GM12878 (cell line): ENCODE measurements around the gene DDAH1. TPM values are rescaled to one million over a fixed set of nuclear protein-coding genes. Genes with fewer than 3 reads are reported as not detected.

Experiments
- ATAC-seq: fragments of 200-7000 bp; cut with Tn5 transposase; 3 replicates; pipeline ENCODE4 v1.9.1; 2020; ENCODE audit warnings: mild to moderate bottlenecking, moderate library complexity
- BruUV-seq: library from RNA; stranded (reverse); fragments of 400-500 nt; replicated peaks from 2 replicates; lab custom pipeline; 2021; lab: Mats Ljungman, UMichigan
- CTCF ChIA-PET: fragments of 300-600 bp; sonication (Branson Sonifier 250); formaldehyde crosslinking; extraction: SDS; loops from one replicate; lab custom pipeline; 2021; ENCODE audit warnings: inconsistent platforms; lab: Yijun Ruan, JAX
- POLR2A ChIA-PET: fragments of 350-600 bp; formaldehyde crosslinking; extraction: SDS; loops from one replicate; lab custom pipeline; 2021; ENCODE audit warnings: inconsistent platforms; lab: Charles Lee
- RAD21 ChIA-PET: fragments of 300-600 bp; sonication (Branson Sonifier 250); formaldehyde crosslinking; loops from one replicate; lab custom pipeline; 2023; ENCODE audit warnings: antibody characterized with exemption; ENCODE audit not compliant: unreplicated experiment; lab: Charles Lee
- SMC1A ChIA-PET: fragments of 300-600 bp; sonication (Branson Sonifier 250); formaldehyde crosslinking; loops from one replicate; lab custom pipeline; 2023; ENCODE audit not compliant: unreplicated experiment, uncharacterized antibody; lab: Charles Lee
- DNase-seq: peaks from one replicate; pipeline ENCODE4 v3.0.0-alpha.2; 2011; ENCODE audit warnings: low read depth, low spot score
- FAIRE-seq: peaks from 3 replicates; lab custom pipeline; 2011; peaks lifted over from hg19 to GRCh38; lab: Jason Lieb, UNC
- H2AFZ ChIP-seq: 2 replicates; pipeline ENCODE4 v1.6.0; 2011; ENCODE audit warnings: low read depth, low read length, control low read depth; ENCODE audit not compliant: control insufficient read depth
- H3K27ac ChIP-seq: 2 replicates; pipeline ENCODE4 v1.5.1; 2011; ENCODE audit warnings: control low read depth; ENCODE audit not compliant: control insufficient read depth, insufficient read depth
- H3K27me3 ChIP-seq, 2 experiments: replicated peaks in 1 of 2; 2 replicates each; pipeline versions ENCODE4 v1.6.0 to v1.6.1; 2011; ENCODE audit warnings: low read length in 1 of 2; ENCODE audit not compliant: control insufficient read depth in 2 of 2, insufficient read depth in 2 of 2
- H3K36me3 ChIP-seq, 2 experiments: 2 replicates each; pipeline ENCODE4 v1.5.1; 2011; ENCODE audit warnings: low read length in 1 of 2; ENCODE audit not compliant: control insufficient read depth in 2 of 2, insufficient read depth in 2 of 2
- H3K4me1 ChIP-seq: 2 replicates; pipeline ENCODE4 v1.6.1; 2011; ENCODE audit warnings: mild to moderate bottlenecking, low read length, moderate library complexity, mixed read lengths; ENCODE audit not compliant: control insufficient read depth, insufficient read depth
- H3K4me2 ChIP-seq: 2 replicates; pipeline ENCODE4 v1.6.0; 2011; ENCODE audit warnings: control low read depth; ENCODE audit not compliant: control insufficient read depth, insufficient read depth
- H3K4me3 ChIP-seq: fragments of 200-600 bp; sonication (generic); 2 replicates; pipeline ENCODE4 v1.5.1; 2016
- H3K79me2 ChIP-seq: 2 replicates; pipeline ENCODE4 v1.6.0; 2011; ENCODE audit warnings: low read length; ENCODE audit not compliant: control insufficient read depth, insufficient read depth
- H3K9ac ChIP-seq: 2 replicates; pipeline ENCODE4 v1.8.0; 2011; ENCODE audit warnings: low read length, control low read depth, mixed read lengths; ENCODE audit not compliant: control insufficient read depth, insufficient read depth
- H3K9me3 ChIP-seq: replicated peaks from 3 replicates; pipeline ENCODE4 v1.5.1; 2011; ENCODE audit warnings: mild to moderate bottlenecking, low read length; ENCODE audit not compliant: control insufficient read depth, insufficient read depth
- H4K20me1 ChIP-seq: 2 replicates; pipeline ENCODE4 v1.6.0; 2011; ENCODE audit not compliant: control insufficient read depth, insufficient read depth
- JUND ChIP-seq: IDR thresholded peaks from 2 replicates; pipeline ENCODE4 v1.6.1; 2012; ENCODE audit warnings: low read depth, mild to moderate bottlenecking, low read length, improper control_type of control experiment, moderate library complexity
- POLR2AphosphoS2 ChIP-seq: IDR thresholded peaks from 2 replicates; pipeline ENCODE4 v1.6.1; 2011; ENCODE audit warnings: low read depth, mild to moderate bottlenecking, low read length, improper control_type of control experiment, moderate library complexity
- POU2F2 ChIP-seq: IDR thresholded peaks from 3 replicates; pipeline ENCODE4 v1.6.1; 2011; ENCODE audit warnings: low read depth, mild to moderate bottlenecking, low read length, borderline replicate concordance
- RFX5 ChIP-seq: IDR thresholded peaks from 2 replicates; pipeline ENCODE4 v1.6.1; 2011; ENCODE audit warnings: low read depth, low read length, improper control_type of control experiment
- SP1 ChIP-seq: IDR thresholded peaks from one replicate; pipeline ENCODE4 v1.6.1; 2011; ENCODE audit warnings: low read depth, low read length
- STAT1 ChIP-seq: fragments of 450-650 bp; conservative IDR thresholded peaks from 2 replicates; pipeline ENCODE4 v1.6.1; 2014; ENCODE audit warnings: antibody characterized with exemption, mild to moderate bottlenecking
- TBL1XR1 ChIP-seq: IDR thresholded peaks from 2 replicates; pipeline ENCODE4 v1.6.1; 2012; ENCODE audit warnings: low read depth, low read length, improper control_type of control experiment
- WRNIP1 ChIP-seq: IDR thresholded peaks from 2 replicates; pipeline ENCODE4 v1.6.1; 2011; ENCODE audit warnings: low read depth, low read length, improper control_type of control experiment, borderline replicate concordance
- ZNF207 ChIP-seq: fragments of 450-650 bp; IDR thresholded peaks from 2 replicates; pipeline ENCODE4 v1.6.1; 2014; ENCODE audit warnings: antibody characterized with exemption, mild to moderate bottlenecking, borderline replicate concordance
- ZNF217 ChIP-seq: fragments of 450-650 bp; IDR thresholded peaks from 2 replicates; pipeline ENCODE4 v1.6.1; 2017; ENCODE audit warnings: antibody characterized with exemption, mild to moderate bottlenecking
- ZNF384 ChIP-seq: IDR thresholded peaks from 2 replicates; pipeline ENCODE4 v1.6.1; 2012; ENCODE audit warnings: low read depth, mild to moderate bottlenecking, low read length, improper control_type of control experiment, borderline replicate concordance
- WGBS: methylation state at CpG from one replicate; pipeline ENCODE4 v1.1.6; 2016; ENCODE audit warnings: low lambda C conversion rate; ENCODE audit not compliant: insufficient replicate concordance, insufficient coverage; ENCODE audit errors: missing lambda C conversion rate; 5-methylcytosine and 5-hydroxymethylcytosine counted together
- in situ Hi-C: fragments of 300-500 bp; cut with MboI; formaldehyde crosslinking; loops from 9 replicates; pipeline ENCODE4 v1.14.3; 2018; ENCODE audit warnings: mixed read lengths
- intact Hi-C: fragments of 100-400 bp; cut with micrococcal nuclease; formaldehyde crosslinking; loops from one replicate; pipeline ENCODE4 v1.14.2; 2022; ENCODE audit not compliant: unreplicated experiment
- polyA plus RNA-seq, 11 experiments: library from polyadenylated mRNA; depleted of rRNA in 4 of 11; unstranded in 6 of 11; stranded (reverse) in 5 of 11; fragments of >200 nt; fragmentation: Nextera tagmentation in 4 of 11; fragmentation: Illumina TruSeq in 1 of 11; extraction: Ambion mirVana in 4 of 11; extraction: Trizol in 1 of 11; gene quantifications; 1 replicate in 1 of 11; 2 replicates in 10 of 11; pipeline versions ENCODE4 v1.2.1 to v1.2.3, GENCODE V29; 2011 to 2016; ENCODE audit warnings: inconsistent platforms in 2 of 11, missing spikeins in 2 of 11, low read depth in 1 of 11
- total RNA-seq, 4 experiments: library from RNA; depleted of rRNA in 3 of 4; stranded (reverse); fragments of >200 nt in 3 of 4; fragmentation: Illumina TruSeq in 1 of 4; extraction: Trizol in 1 of 4; gene quantifications; 2 replicates each; pipeline versions ENCODE4 v1.2.1 to v1.2.3, GENCODE V29; 2013 to 2021
- TF ChIP-seq, protein P1 (sequence below): fragments of 150-350 bp; IDR thresholded peaks from 2 replicates; pipeline ENCODE4 v1.6.1; 2016; ENCODE audit warnings: low read depth, low read length
- TF ChIP-seq, protein P2 (sequence below): IDR thresholded peaks from 2 replicates; pipeline ENCODE4 v1.6.1; 2012; ENCODE audit warnings: low read depth, low read length, improper control_type of control experiment

Gene DDAH1
- total and polyA plus RNA-seq, 10 of the 15 experiments (the other 5 are each of a cell fraction or from before 2014, with no cell fraction given), result 0.07 to 0.88 (median 0.27) TPM; not detected in 6

DNA sequence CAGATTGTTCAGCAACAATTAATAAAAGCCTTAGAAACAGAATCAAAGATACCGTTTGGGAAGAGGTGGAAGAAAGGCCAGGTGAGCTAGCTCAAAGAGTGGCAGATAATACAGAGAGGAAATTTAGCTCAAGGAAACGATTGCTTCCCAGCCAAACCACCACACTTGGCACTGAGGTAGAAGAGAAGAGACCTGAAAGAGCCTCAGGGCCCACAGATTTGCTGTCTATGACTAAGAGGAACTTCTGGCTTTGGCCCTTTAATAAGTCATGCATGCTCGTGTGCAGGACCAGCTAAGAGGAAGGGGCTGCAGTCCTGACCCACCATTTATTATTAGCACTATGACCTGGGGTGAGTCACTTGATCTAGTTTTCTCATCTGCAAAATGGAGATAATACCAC is 115.7 kb downstream of the DDAH1 start:
- in situ Hi-C loops (no loop called here), intact Hi-C loops (no loop called here)
- no peak overlapping the region for H2AFZ ChIP-seq
- no peak for ATAC-seq
- no peaks in the 10 kb centered on the region for H3K36me3 ChIP-seq
- ChIA-PET RAD21 (no interaction called here), SMC1A (no interaction called here), POLR2A (no interaction called here), CTCF (no interaction called here)
- H3K4me3 ChIP-seq, result no peak overlapping the region
- no peaks in the 10 kb centered on the region for H4K20me1 ChIP-seq
- no peak for DNase-seq
- no TSS peak for BruUV-seq
- H3K27ac ChIP-seq, result no peak overlapping the region
- H3K9me3 ChIP-seq, result no peaks in the 10 kb centered on the region
- H3K4me2 ChIP-seq, result no peak overlapping the region
- WGBS, result 29% methylated on average over 3 of the region's 3 CpGs
- no peak for FAIRE-seq
- H3K27me3 ChIP-seq, result no peaks in the 10 kb centered on the region; a peak in 1 of 4 replicates
- no peaks in the 10 kb centered on the region for H3K79me2 ChIP-seq
- no peaks in the 10 kb centered on the region for H3K4me1 ChIP-seq
- TF ChIP-seq ZNF384 (no peak), ZNF207 (no peak), JUND (no peak), POU2F2 (no peak), TBL1XR1 (no peak), STAT1 (no peak), POLR2AphosphoS2 (no peak), SP1 (no peak), ZNF217 (no peak), RFX5 (no peak), WRNIP1 (no peak)
- TF ChIP-seq, protein P1, sequence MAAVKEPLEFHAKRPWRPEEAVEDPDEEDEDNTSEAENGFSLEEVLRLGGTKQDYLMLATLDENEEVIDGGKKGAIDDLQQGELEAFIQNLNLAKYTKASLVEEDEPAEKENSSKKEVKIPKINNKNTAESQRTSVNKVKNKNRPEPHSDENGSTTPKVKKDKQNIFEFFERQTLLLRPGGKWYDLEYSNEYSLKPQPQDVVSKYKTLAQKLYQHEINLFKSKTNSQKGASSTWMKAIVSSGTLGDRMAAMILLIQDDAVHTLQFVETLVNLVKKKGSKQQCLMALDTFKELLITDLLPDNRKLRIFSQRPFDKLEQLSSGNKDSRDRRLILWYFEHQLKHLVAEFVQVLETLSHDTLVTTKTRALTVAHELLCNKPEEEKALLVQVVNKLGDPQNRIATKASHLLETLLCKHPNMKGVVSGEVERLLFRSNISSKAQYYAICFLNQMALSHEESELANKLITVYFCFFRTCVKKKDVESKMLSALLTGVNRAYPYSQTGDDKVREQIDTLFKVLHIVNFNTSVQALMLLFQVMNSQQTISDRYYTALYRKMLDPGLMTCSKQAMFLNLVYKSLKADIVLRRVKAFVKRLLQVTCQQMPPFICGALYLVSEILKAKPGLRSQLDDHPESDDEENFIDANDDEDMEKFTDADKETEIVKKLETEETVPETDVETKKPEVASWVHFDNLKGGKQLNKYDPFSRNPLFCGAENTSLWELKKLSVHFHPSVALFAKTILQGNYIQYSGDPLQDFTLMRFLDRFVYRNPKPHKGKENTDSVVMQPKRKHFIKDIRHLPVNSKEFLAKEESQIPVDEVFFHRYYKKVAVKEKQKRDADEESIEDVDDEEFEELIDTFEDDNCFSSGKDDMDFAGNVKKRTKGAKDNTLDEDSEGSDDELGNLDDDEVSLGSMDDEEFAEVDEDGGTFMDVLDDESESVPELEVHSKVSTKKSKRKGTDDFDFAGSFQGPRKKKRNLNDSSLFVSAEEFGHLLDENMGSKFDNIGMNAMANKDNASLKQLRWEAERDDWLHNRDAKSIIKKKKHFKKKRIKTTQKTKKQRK, result no peak
- TF ChIP-seq, protein P2, sequence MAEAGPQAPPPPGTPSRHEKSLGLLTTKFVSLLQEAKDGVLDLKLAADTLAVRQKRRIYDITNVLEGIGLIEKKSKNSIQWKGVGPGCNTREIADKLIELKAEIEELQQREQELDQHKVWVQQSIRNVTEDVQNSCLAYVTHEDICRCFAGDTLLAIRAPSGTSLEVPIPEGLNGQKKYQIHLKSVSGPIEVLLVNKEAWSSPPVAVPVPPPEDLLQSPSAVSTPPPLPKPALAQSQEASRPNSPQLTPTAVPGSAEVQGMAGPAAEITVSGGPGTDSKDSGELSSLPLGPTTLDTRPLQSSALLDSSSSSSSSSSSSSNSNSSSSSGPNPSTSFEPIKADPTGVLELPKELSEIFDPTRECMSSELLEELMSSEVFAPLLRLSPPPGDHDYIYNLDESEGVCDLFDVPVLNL, result no peak
- no peak overlapping the region for H3K9ac ChIP-seq
